ENCODE results near the gene PROSER2. TPM values are rescaled to one million over a fixed set of nuclear protein-coding genes. Genes with fewer than 3 reads are reported as not detected.

Gene PROSER2
- total and polyA plus RNA-seq, 3 experiments from 2014 or later: 1.5 to 2.4 (median 1.7) TPM

DNA sequence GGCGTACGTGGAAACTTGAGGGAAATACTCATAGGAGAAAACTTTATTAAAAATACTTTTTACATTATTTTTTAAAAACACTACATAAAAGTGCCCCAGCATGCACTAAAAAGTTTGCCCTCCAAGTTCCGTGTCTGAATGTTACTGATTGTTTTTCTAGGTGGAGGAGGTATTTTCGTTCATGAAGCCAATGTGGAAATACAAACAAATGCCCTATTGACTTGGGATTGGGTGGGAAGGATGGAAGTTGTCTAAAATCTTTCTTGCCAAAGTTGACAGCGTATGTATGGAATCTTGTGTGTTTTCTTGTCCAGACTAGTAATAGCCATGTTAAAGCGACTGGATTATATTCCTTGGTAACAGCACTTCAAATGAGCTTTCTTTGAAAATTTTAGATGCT lies 1.2 kb downstream of the PROSER2 start:
- Mint-ChIP-seq H3K36me3 (peaks cover 0 to 2% (median 0%) of the 10 kb centered on the region in 3 donors), H3K4me1 (peaks cover 4 to 20% (median 15%) of the 10 kb centered on the region in 3 donors), H3K27ac (peak overlapping the region in 1 of 8 donors; percentile 17), H3K4me3 (peak overlapping the region in 5 of 7 donors; percentile 71 to 82 (median 75)), H3K9me3 (peaks cover 0 to 5% (median 0%) of the 10 kb centered on the region in 5 donors), H3K27me3 (peaks cover 33 to 64% of the 10 kb centered on the region in 2 donors)
- no peaks in the 10 kb centered on the region for H3K9me3 ChIP-seq (ENCODE audit: low read length)
- ChIA-PET CTCF (no interaction called here), POLR2A (no interaction called here)
- no peak overlapping the region for H3K4me3 ChIP-seq (ENCODE audit: low read length)
- H3K4me1 ChIP-seq (ENCODE audit: insufficient read depth, low read length): peaks cover 4% of the 10 kb centered on the region
- no peak overlapping the region for H3K27ac ChIP-seq (ENCODE audit: low read depth, low read length)
- no peak for DNase-seq
- H3K36me3 ChIP-seq (ENCODE audit: insufficient read depth, low read length): no peaks in the 10 kb centered on the region
- H3K27me3 ChIP-seq (ENCODE audit: insufficient read depth, low read length, poor library complexity, severe bottlenecking): no peaks in the 10 kb centered on the region

DNA sequence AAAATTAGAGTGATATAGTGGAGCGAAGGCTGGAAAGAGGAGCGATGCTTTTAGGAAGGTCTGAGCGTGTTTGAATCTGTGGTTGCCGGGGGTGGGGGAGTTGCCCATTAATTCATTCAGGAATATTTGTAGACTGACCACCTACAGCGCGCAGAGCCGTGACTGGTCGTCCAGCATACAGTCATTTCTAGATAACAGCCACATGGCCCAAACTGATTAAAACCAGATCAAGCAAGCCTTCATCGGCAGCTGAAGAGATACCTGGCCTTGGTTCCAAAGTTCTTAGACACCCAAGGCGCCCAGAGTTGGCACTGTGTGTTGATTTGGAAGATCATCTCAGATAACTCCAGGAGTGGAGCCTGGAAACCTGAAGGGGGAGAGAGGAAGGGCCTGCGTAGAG lies 1.7 kb downstream of the PROSER2 start:
- no peaks in the 10 kb centered on the region for H3K27me3 ChIP-seq (ENCODE audit: insufficient read depth, low read length, poor library complexity, severe bottlenecking)
- Mint-ChIP-seq H3K36me3 (peaks cover 0 to 2% (median 0%) of the 10 kb centered on the region in 3 donors), H3K27ac (peak overlapping the region in 1 of 8 donors; percentile 17), H3K9me3 (peaks cover 0 to 2% (median 0%) of the 10 kb centered on the region in 5 donors), H3K4me1 (peaks cover 0 to 16% (median 10%) of the 10 kb centered on the region in 3 donors), H3K27me3 (peaks cover 33 to 60% of the 10 kb centered on the region in 2 donors), H3K4me3 (peak overlapping the region in 2 of 7 donors; percentile 10 to 71)
- H3K9me3 ChIP-seq (ENCODE audit: low read length): no peaks in the 10 kb centered on the region
- ChIA-PET POLR2A (no interaction called here), CTCF (no interaction called here)
- no peaks in the 10 kb centered on the region for H3K36me3 ChIP-seq (ENCODE audit: insufficient read depth, low read length)
- H3K4me1 ChIP-seq (ENCODE audit: insufficient read depth, low read length): no peaks in the 10 kb centered on the region
- H3K4me3 ChIP-seq (ENCODE audit: low read length): no peak overlapping the region
- no peak for DNase-seq
- H3K27ac ChIP-seq (ENCODE audit: low read depth, low read length): no peak overlapping the region

DNA sequence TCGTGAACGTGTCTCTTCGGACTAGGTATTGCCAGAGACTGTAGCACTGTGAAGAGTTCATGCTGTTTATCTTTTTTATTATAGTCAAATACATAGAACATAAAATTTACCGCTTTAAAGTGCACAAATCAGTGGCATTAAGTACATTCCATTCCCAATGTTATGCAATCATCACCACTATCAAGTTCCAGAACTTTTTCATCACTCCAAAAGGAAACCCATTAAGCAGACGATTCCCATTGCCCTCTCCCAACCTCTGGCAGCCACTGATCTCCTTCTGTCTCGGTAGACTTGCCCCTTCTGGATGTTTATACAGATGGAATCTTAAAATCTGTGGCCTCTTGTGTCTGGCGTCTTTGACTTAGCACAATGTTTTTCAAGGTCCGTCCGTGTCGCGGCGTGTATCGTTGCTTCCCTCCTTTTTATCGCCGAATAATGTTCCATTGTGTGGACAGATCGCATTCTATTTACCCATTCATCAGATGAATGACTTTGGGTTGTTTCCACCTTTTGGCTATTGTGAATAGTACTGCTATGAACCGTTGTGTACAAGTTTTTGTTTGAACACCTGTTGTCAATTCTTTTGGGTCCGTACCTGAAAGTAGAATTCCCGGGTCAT lies 2.7 kb downstream of the PROSER2 start:
- Histone ChIP-seq H3K36me3 (ENCODE audit: insufficient read depth, low read length) (no peaks in the 10 kb centered on the region), H3K27ac (ENCODE audit: low read depth, low read length) (no peak overlapping the region), H3K9me3 (ENCODE audit: low read length) (no peaks in the 10 kb centered on the region), H3K4me3 (ENCODE audit: low read length) (no peak overlapping the region), H3K4me1 (ENCODE audit: insufficient read depth, low read length) (no peaks in the 10 kb centered on the region), H3K27me3 (ENCODE audit: insufficient read depth, low read length, poor library complexity, severe bottlenecking) (no peaks in the 10 kb centered on the region)
- H3K27me3 Mint-ChIP-seq: peaks cover 31 to 67% of the 10 kb centered on the region in 2 donors
- peaks cover 0 to 2% (median 0%) of the 10 kb centered on the region in 3 donors for H3K36me3 Mint-ChIP-seq
- no peak overlapping the region for H3K27ac Mint-ChIP-seq
- ChIA-PET POLR2A (no interaction called here), CTCF (no interaction called here)
- no peak overlapping the region for H3K4me3 Mint-ChIP-seq
- H3K9me3 Mint-ChIP-seq: peaks cover 0 to 2% (median 0%) of the 10 kb centered on the region in 5 donors
- H3K4me1 Mint-ChIP-seq: peaks cover 0 to 15% (median 9%) of the 10 kb centered on the region in 3 donors
- no peak for DNase-seq

DNA sequence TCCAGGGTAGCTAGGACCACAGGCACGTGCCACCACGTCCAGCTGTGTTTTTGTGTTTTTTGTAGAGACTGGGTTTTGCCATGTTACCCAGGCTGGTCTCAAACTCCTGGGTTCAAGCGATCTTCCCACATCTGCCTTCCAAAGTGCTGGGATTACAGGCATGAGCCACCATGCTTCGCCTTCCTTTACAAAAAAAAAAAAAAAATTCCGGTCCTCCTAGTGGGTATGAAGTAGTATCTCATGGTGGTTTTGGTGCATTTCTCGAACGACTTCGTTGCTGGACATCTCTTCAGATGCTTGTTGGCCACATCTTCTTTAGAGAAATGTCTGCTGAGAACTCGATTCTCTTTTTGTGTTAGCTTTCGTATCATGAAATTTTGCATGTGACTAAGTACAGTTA lies 3.9 kb downstream of the PROSER2 start:
- no peaks in the 10 kb centered on the region for H3K27me3 ChIP-seq (ENCODE audit: insufficient read depth, low read length, poor library complexity, severe bottlenecking)
- CTCF ChIA-PET: interaction anchor here (0.9 kb wide), 1 partner anchor 10 kb away, joined by 3 read pairs; no protein-coding TSS in a partner anchor
- no peaks in the 10 kb centered on the region for H3K4me1 ChIP-seq (ENCODE audit: insufficient read depth, low read length)
- peak overlapping the region in 1 of 8 donors; percentile 77 for H3K27ac Mint-ChIP-seq
- POLR2A ChIA-PET: no interaction called here
- H3K4me3 ChIP-seq (ENCODE audit: low read length): no peak overlapping the region
- no peaks in the 10 kb centered on the region for H3K9me3 ChIP-seq (ENCODE audit: low read length)
- H3K4me1 Mint-ChIP-seq: peaks cover 0 to 15% (median 9%) of the 10 kb centered on the region in 3 donors
- peaks cover 0 to 2% (median 0%) of the 10 kb centered on the region in 3 donors for H3K36me3 Mint-ChIP-seq
- peaks cover 28 to 64% of the 10 kb centered on the region in 2 donors for H3K27me3 Mint-ChIP-seq
- no peak for DNase-seq
- no peaks in the 10 kb centered on the region for H3K9me3 Mint-ChIP-seq
- no peak overlapping the region for H3K27ac ChIP-seq (ENCODE audit: low read depth, low read length)
- H3K4me3 Mint-ChIP-seq: peak overlapping the region in 1 of 7 donors; percentile 27
- no peaks in the 10 kb centered on the region for H3K36me3 ChIP-seq (ENCODE audit: insufficient read depth, low read length)

DNA sequence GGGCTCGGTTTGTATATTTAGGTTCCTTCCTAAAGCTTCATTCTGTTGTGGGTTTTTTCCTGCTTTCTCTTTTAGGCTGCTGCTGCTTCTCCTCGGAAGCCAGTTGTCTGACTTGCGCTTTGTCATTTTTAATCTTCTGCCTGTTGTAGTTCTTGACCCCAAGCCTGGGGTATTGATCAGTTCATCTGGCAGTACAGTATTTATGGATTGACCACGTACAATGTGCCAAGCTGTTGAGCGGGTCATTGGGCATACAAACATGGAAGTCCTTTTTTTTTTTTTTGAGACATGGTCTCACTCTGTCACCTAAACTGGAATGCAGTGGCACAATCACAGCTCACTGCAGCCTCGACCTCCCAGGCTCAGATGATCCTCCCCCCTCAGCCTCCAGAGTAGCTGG lies 4.3 kb downstream of the PROSER2 start:
- Histone ChIP-seq H3K4me1 (ENCODE audit: insufficient read depth, low read length) (no peaks in the 10 kb centered on the region), H3K9me3 (ENCODE audit: low read length) (no peaks in the 10 kb centered on the region), H3K27ac (ENCODE audit: low read depth, low read length) (no peak overlapping the region), H3K36me3 (ENCODE audit: insufficient read depth, low read length) (no peaks in the 10 kb centered on the region), H3K27me3 (ENCODE audit: insufficient read depth, low read length, poor library complexity, severe bottlenecking) (no peaks in the 10 kb centered on the region), H3K4me3 (ENCODE audit: low read length) (no peak overlapping the region)
- peak overlapping the region in 1 of 7 donors; percentile 27 for H3K4me3 Mint-ChIP-seq
- H3K4me1 Mint-ChIP-seq: peaks cover 0 to 15% (median 9%) of the 10 kb centered on the region in 3 donors
- H3K36me3 Mint-ChIP-seq: peaks cover 0 to 2% (median 0%) of the 10 kb centered on the region in 3 donors
- no peak for DNase-seq
- peaks cover 28 to 64% of the 10 kb centered on the region in 2 donors for H3K27me3 Mint-ChIP-seq
- POLR2A ChIA-PET: no interaction called here
- H3K9me3 Mint-ChIP-seq: no peaks in the 10 kb centered on the region
- CTCF ChIA-PET: interaction anchor here (0.9 kb wide), 1 partner anchor 10 kb away, joined by 3 read pairs; no protein-coding TSS in a partner anchor
- H3K27ac Mint-ChIP-seq: no peak overlapping the region

DNA sequence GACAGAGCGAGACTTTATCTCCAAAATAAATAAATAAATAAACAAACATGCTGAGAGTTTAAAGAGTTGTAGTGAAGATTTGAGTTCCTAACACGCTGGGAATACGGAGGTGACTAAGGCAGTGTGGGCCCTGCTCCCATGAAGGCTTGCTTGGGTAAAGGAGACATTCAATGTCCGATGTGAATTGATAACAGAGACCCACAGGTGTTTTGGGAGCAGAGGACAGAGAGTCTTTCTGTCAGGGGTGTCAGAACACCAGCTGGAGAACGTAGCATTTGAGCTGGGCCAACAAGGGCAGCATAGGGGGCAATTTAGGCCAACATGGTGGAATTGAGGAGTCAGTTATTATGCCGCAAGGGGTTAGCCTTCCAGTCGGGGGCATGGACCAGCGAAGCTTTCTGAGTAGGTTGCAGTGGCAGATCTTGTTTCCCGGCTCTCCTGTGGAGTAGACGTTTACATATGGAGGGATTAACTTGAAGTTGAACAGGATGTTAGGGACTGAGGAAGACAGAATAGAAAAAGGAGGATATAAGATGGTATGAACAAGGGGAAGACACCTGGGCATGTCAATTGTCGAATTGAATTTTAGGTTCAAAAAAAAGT lies 5.6 kb downstream of the PROSER2 start:
- Mint-ChIP-seq H3K4me1 (peaks cover 0 to 14% (median 8%) of the 10 kb centered on the region in 3 donors), H3K27ac (no peak overlapping the region), H3K4me3 (no peak overlapping the region), H3K27me3 (peaks cover 28 to 65% of the 10 kb centered on the region in 2 donors), H3K9me3 (no peaks in the 10 kb centered on the region), H3K36me3 (peaks cover 0 to 2% (median 0%) of the 10 kb centered on the region in 3 donors)
- Histone ChIP-seq H3K4me3 (ENCODE audit: low read length) (no peak overlapping the region), H3K27me3 (ENCODE audit: insufficient read depth, low read length, poor library complexity, severe bottlenecking) (no peaks in the 10 kb centered on the region), H3K36me3 (ENCODE audit: insufficient read depth, low read length) (no peaks in the 10 kb centered on the region), H3K4me1 (ENCODE audit: insufficient read depth, low read length) (no peaks in the 10 kb centered on the region), H3K27ac (ENCODE audit: low read depth, low read length) (no peak overlapping the region), H3K9me3 (ENCODE audit: low read length) (no peaks in the 10 kb centered on the region)
- no peak for DNase-seq
- POLR2A ChIA-PET: interaction anchor here (0.7 kb wide), 1 partner anchor 614 kb away, joined by 9 read pairs; no protein-coding TSS in a partner anchor
- CTCF ChIA-PET: interaction anchor here (0.8 kb wide), 1 partner anchor 9 kb away, joined by 3 read pairs; no protein-coding TSS in a partner anchor

DNA sequence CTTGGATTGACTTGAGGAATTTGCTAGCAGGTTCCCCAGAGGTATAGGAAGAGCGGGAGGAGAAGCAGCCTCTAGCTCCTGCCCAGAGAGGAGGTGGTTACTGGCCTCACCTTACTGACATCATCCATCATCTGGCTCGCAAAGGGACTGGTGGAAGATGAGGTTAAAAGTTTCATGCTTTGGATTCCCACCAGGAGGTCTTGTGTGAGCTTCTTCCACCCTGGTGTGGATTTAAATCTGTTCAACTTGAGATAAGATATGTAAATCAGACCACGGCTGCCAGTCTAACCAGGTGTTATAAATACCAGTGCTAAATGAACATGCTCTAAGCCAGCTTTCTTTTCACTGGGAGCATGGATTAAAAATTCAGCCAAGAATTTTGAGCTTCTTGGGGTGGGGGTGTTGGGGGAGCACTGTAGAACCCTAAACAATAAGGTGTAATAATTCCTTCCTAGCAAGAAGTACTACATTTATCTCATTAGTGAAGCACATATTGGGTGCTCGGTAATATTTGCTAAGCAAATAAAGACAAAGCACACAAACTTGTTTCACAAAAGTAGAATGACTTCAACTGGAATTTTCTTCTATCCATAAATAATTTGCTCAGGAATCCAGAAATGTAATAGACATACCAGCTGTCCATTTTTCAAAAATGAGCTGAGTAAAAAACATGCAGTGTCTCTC lies 7.8 kb downstream of the PROSER2 start:
- Histone ChIP-seq H3K27ac (ENCODE audit: low read depth, low read length) (no peak overlapping the region), H3K27me3 (ENCODE audit: insufficient read depth, low read length, poor library complexity, severe bottlenecking) (no peaks in the 10 kb centered on the region), H3K4me1 (ENCODE audit: insufficient read depth, low read length) (no peaks in the 10 kb centered on the region), H3K9me3 (ENCODE audit: low read length) (no peaks in the 10 kb centered on the region), H3K4me3 (ENCODE audit: low read length) (no peak overlapping the region), H3K36me3 (ENCODE audit: insufficient read depth, low read length) (no peaks in the 10 kb centered on the region)
- Mint-ChIP-seq H3K36me3 (peaks cover 0 to 4% (median 0%) of the 10 kb centered on the region in 3 donors), H3K27me3 (peaks cover 11 to 47% of the 10 kb centered on the region in 2 donors), H3K4me1 (peaks cover 0 to 2% (median 0%) of the 10 kb centered on the region in 3 donors), H3K27ac (no peak overlapping the region), H3K9me3 (no peaks in the 10 kb centered on the region), H3K4me3 (no peak overlapping the region)
- ChIA-PET CTCF (interaction anchor here (0.9 to 1.3 kb wide), 2 partner anchors 10 to 12 kb away, joined by 3 to 5 read pairs; no protein-coding TSS in a partner anchor), POLR2A (no interaction called here)
- no peak for DNase-seq
